Heart left ventricle (tissue), 16 donors: Measurements from ENCODE around the gene RAD51B. TPM values are rescaled to one million over a fixed set of nuclear protein-coding genes. Genes with fewer than 3 reads are reported as not detected.

ENCODE experiments used
- ATAC-seq, 4 donors: fragments of 200-7000 bp; cut with Tn5 transposase; one replicate each; pipeline ENCODE4 v1.9.1; 2020 to 2022; ENCODE audit warnings: moderate library complexity in 4 of 4, mild to moderate bottlenecking in 3 of 4, moderate number of reproducible peaks in 1 of 4
- DNase-seq, 5 donors: peaks; one replicate each; pipeline ENCODE4 v3.0.0-alpha.2; 2020
- H3K27ac ChIP-seq, 12 donors: fragments of 200-600 bp; sonication (generic) in 4 of 12; one replicate each; pipeline versions ENCODE4 v1.5.0 to v1.8.0; 2016 to 2022; ENCODE audit warnings: mild to moderate bottlenecking in 2 of 12
- H3K27me3 ChIP-seq, 9 donors: fragments of 200-600 bp; sonication (generic) in 2 of 9; one replicate each; pipeline versions ENCODE4 v1.5.1 to v1.8.0; 2016 to 2022; ENCODE audit warnings: mild to moderate bottlenecking in 3 of 9
- H3K36me3 ChIP-seq, 9 donors: fragments of 200-600 bp; sonication (generic) in 2 of 9; one replicate each; pipeline versions ENCODE4 v1.5.0 to v1.8.0; 2018 to 2022; ENCODE audit warnings: mild to moderate bottlenecking in 2 of 9
- H3K4me1 ChIP-seq, 12 donors: fragments of 200-600 bp; sonication (generic) in 4 of 12; one replicate each; pipeline versions ENCODE4 v1.5.0 to v1.8.0; 2016 to 2022; ENCODE audit warnings: mild to moderate bottlenecking in 3 of 12
- H3K4me3 ChIP-seq, 12 donors: fragments of 200-600 bp; sonication (generic) in 4 of 12; one replicate each; pipeline versions ENCODE4 v1.5.0 to v1.8.0; 2017 to 2022; ENCODE audit warnings: mild to moderate bottlenecking in 9 of 12, moderate library complexity in 4 of 12
- H3K9me3 ChIP-seq, 12 donors: fragments of 200-600 bp; sonication (generic) in 4 of 12; one replicate each; pipeline versions ENCODE4 v1.5.0 to v1.8.0; 2016 to 2022; ENCODE audit warnings: mild to moderate bottlenecking in 1 of 12
- CTCF ChIP-seq, 12 donors: fragments of 200-600 bp; sonication (generic) in 4 of 12; IDR thresholded peaks; one replicate each; pipeline versions ENCODE4 v1.5.0 to v1.8.0; 2018 to 2022; ENCODE audit warnings: antibody characterized with exemption in 12 of 12, mild to moderate bottlenecking in 5 of 12
- POLR2A ChIP-seq, 2 donors: fragments of 450-650 bp; IDR thresholded peaks; one replicate each; pipeline ENCODE4 v1.6.1; 2017; ENCODE audit warnings: antibody characterized with exemption in 2 of 2, mild to moderate bottlenecking in 2 of 2, moderate library complexity in 2 of 2
- WGBS, 4 donors: extraction: QIAGEN DNeasy Blood & Tissue Kit in 2 of 4; methylation state at CpG; one replicate each; pipeline versions ENCODE4 v1.1.5 to v1.1.7; 2013 to 2018; 5-methylcytosine and 5-hydroxymethylcytosine counted together
- intact Hi-C, 10 donors: fragments of 100-400 bp; cut with DNase I; formaldehyde crosslinking; loops; one replicate each; pipeline versions ENCODE4 v1.11.1 to v1.14.2; 2022
- polyA plus RNA-seq, 2 donors: library from polyadenylated mRNA; stranded (reverse); fragments of 200-250 nt; gene quantifications; one replicate each; pipeline ENCODE4 v1.2.3, GENCODE V29; 2013
- total RNA-seq, 9 donors: library from RNA; depleted of rRNA in 2 of 9; stranded (reverse); fragments of >200 nt in 2 of 9; fragmentation: NEBNext Ultra II Directional in 3 of 9; extraction: Animal tissue kit (Norgen Biotek cat#: 25700) in 3 of 9; gene quantifications; one replicate each; pipeline versions ENCODE4 v1.1.0 to v1.2.4, GENCODE V29; 2016 to 2023
- donor health status: ischemic (EF 13 %, LVEDD 7.1; RV severe dilation, severe dysfunction).
- donor health status: healthy with polysubstance abuse.
- donor health status: DM: no; HTN: yes; CAD: no.
- donor health status: DM: no; HTN: no; CAD: no.
- donor health status: ischemic (EF 25% LVEDD 6.9; RV normal size, moderate dysfunction).
- donor health status: ischemic (EF 25% LVEDD 5.7; RV mildly dilated, moderate dysfunction).
- donor health status: healthy.
- donor health status: DM: yes; HTN: yes; CAD: no.
- donor health status: ischemic (EF 35%, LVEDD 5.7; RV mildly dilated, moderate dysfunction).
- donor health status: nonischemic (EF 11% LVEDD 7.7; RV severe dilation, severe dysfunction).
- donor health status: DM: yes; HTN: yes; CAD: no.
- donor health status: PGD.
- donor health status: ischemic (EF 29% LVEDD 5.4; RV normal size, mild dysfunction).
- donor health status: nonischemic (EF 23%, LVEDD 6.1; RV moderate dilation, normal function).

The RAD51B gene
- total and polyA plus RNA-seq, 11 donors: 1.3 to 11.3 (median 3.2) TPM

GRCh38 chr14:68748260-68748659, 928.7 kb downstream of the RAD51B start:
- Histone ChIP-seq H3K9me3 (no peaks in the 10 kb centered on the region), H3K4me3 (no peak overlapping the region), H3K36me3 (no peaks in the 10 kb centered on the region), H3K27ac (no peak overlapping the region), H3K27me3 (peaks cover 0 to 8% (median 0%) of the 10 kb centered on the region in 9 donors), H3K4me1 (peaks cover 0 to 16% (median 1%) of the 10 kb centered on the region in 12 donors)
- no peak for ATAC-seq
- TF ChIP-seq POLR2A (IDR thresholded peaks at IDR 0.05) (no peak), CTCF (IDR thresholded peaks at IDR 0.05) (no peak)
- intact Hi-C loops: no loop called here
- DNase-seq: no peak
- WGBS, 4 donors: 93 to 97% (median 95%) methylated on average over 10 of the region's 10 CpGs

GRCh38 chr14:68748691-68749090, 929.1 kb downstream of the RAD51B start:
- intact Hi-C loops: no loop called here
- DNase-seq: peak in 1 of 5 donors; percentile 17
- Histone ChIP-seq H3K4me1 (peaks cover 0 to 16% (median 1%) of the 10 kb centered on the region in 12 donors), H3K36me3 (no peaks in the 10 kb centered on the region), H3K27ac (no peak overlapping the region), H3K4me3 (no peak overlapping the region), H3K27me3 (peaks cover 0 to 8% (median 0%) of the 10 kb centered on the region in 9 donors), H3K9me3 (no peaks in the 10 kb centered on the region)
- TF ChIP-seq CTCF (IDR thresholded peaks at IDR 0.05) (no peak), POLR2A (IDR thresholded peaks at IDR 0.05) (no peak)
- 94 to 100% (median 95%) methylated on average over 4 to 5 of the region's 5 CpGs for WGBS, 4 donors
- ATAC-seq: no peak

- H3K4me1 ChIP-seq: peaks cover 0 to 24% (median 1%) of the 10 kb centered on the region in 12 donors
- ATAC-seq (no peak), DNase-seq (peak in 1 of 5 donors; percentile 7)
- TF ChIP-seq CTCF (IDR thresholded peaks at IDR 0.05): no peak
- no peak for TF ChIP-seq POLR2A (IDR thresholded peaks at IDR 0.05)
- peaks cover 0 to 8% (median 0%) of the 10 kb centered on the region in 9 donors for H3K27me3 ChIP-seq
- WGBS, 4 donors: 85 to 88% (median 87%) methylated on average over 11 of the region's 11 CpGs
- intact Hi-C loops: no loop called here
- no peaks in the 10 kb centered on the region for H3K9me3 ChIP-seq
- H3K36me3 ChIP-seq: no peaks in the 10 kb centered on the region
- no peak overlapping the region for H3K4me3 ChIP-seq
- peak overlapping the region in 1 of 12 donors; percentile 53 for H3K27ac ChIP-seq
Measured at GRCh38 chr14:68749487-68750475, 930.2 kb downstream of the RAD51B start.

GRCh38 chr14:68752271-68753006, 932.9 kb downstream of the RAD51B start:
- 80 to 85% (median 83%) methylated on average over 6 of the region's 6 CpGs for WGBS, 4 donors
- peak in 1 of 5 donors; percentile 2 for DNase-seq
- peak in 1 of 4 donors; percentile 43 for ATAC-seq
- TF ChIP-seq CTCF (IDR thresholded peaks at IDR 0.05) (no peak), POLR2A (IDR thresholded peaks at IDR 0.05) (no peak)
- H3K4me1 ChIP-seq: peaks cover 0 to 29% (median 7%) of the 10 kb centered on the region in 12 donors
- no peaks in the 10 kb centered on the region for H3K27me3 ChIP-seq
- intact Hi-C loops: no loop called here
- H3K27ac ChIP-seq: peak overlapping the region in 1 of 12 donors; percentile 37
- H3K4me3 ChIP-seq: no peak overlapping the region
- H3K9me3 ChIP-seq: no peaks in the 10 kb centered on the region
- no peaks in the 10 kb centered on the region for H3K36me3 ChIP-seq
